GM12874 (cell line): Measurements from ENCODE around the gene HELZ2.

Experiments used
- TF ChIP-seq, protein P1 (sequence below): IDR thresholded peaks from 2 replicates; pipeline ENCODE4 v1.5.1; 2011; ENCODE audit warnings: low read depth, mild to moderate bottlenecking, control low read depth, low read length, moderate library complexity; ENCODE audit not compliant: insufficient read depth

The HELZ2 gene

DNA sequence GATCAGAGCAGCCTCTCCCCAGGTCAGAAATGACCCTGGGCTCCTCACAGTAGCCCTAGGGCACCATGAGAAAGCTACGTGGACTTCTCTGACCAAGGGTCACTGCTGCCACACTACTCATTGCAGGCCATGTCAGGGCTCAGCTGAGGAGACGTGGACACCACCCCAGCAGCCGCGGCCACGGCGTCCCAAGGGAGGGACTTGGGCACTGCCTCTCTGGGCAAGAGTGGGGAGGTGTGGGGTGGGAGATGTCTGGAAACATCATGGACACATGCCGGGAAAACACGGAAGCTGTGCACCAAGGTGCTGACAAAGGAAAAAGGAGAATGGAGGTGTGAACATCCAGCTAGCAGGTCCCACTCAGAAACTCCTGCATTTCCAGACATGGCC is 43.8 kb upstream of the HELZ2 start:
- TF ChIP-seq, protein P1, sequence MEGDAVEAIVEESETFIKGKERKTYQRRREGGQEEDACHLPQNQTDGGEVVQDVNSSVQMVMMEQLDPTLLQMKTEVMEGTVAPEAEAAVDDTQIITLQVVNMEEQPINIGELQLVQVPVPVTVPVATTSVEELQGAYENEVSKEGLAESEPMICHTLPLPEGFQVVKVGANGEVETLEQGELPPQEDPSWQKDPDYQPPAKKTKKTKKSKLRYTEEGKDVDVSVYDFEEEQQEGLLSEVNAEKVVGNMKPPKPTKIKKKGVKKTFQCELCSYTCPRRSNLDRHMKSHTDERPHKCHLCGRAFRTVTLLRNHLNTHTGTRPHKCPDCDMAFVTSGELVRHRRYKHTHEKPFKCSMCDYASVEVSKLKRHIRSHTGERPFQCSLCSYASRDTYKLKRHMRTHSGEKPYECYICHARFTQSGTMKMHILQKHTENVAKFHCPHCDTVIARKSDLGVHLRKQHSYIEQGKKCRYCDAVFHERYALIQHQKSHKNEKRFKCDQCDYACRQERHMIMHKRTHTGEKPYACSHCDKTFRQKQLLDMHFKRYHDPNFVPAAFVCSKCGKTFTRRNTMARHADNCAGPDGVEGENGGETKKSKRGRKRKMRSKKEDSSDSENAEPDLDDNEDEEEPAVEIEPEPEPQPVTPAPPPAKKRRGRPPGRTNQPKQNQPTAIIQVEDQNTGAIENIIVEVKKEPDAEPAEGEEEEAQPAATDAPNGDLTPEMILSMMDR, result no peak

DNA sequence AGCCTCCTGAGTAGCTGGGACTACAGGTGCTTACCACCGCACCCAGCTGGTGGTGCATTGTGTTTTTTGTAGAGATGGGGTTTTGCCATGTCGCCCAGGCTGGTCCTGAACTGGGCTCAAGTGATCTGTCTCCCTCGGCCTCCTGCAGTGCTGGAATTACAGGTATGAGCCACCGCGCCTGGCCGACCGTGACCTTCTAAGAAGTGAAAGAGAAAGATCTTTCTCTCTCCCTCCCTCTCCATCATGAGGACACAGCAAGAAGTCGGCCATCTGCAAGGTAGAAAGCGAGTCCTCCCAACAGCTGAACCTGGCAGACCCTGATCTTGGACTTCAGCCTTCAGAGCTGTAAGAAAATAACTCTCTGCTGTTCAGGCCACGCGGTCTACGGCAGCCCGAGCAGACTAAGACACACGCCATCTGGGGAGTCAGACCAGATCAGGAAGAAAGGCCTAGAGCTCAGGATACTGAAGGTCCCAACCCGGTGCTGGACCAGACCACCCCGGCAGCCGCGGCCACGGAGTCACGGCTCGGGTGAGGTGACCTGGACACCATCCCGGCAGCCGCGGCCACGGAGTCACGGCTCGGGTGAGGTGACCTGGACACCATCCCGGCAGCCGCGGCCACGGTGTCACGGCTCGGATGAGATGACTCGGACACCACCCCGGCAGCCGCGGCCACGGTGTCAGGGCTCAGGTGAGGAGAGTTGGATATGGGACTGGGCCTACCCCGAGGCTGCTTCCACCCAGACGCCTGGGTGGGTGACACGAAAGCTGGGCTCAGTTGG is 43.2 kb upstream of the HELZ2 start:
- TF ChIP-seq, protein P1, result no peak

DNA sequence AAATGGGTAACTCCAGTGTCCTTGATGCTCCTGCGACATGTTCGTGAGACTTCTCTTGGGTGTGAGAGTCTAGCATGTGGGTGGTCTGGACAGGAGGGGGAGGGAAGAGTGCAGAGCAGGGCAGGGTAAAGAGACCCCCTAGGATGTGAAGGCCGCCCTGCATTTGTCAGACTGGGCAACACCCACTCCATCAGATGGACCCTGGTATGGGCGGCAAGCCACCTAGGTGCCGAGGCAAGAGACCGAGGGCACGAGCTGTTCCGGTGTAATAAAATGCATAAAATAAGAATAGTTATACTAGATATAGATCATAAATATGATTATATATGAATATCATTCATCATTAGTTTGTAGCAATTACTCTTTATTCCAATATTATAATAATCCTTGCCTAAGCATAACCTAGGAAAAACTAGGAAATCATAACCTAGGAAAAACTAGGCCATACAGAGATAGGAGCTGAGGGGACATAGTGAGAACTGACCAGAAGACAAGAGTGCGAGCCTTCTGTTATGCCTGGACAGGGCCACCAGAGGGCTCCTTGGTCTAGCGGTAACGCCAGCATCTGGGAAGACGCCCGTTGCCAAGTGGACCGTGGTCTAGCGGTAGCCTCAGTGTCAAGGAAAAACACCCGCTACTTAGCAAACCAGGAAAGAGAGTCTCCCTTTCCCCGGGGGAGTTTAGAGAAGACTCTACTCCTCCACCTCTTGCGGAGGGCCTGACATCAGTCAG is 40.0 kb upstream of the HELZ2 start:
- TF ChIP-seq, protein P1, result peak; percentile 15; the same call in 1 of the 2 replicates

DNA sequence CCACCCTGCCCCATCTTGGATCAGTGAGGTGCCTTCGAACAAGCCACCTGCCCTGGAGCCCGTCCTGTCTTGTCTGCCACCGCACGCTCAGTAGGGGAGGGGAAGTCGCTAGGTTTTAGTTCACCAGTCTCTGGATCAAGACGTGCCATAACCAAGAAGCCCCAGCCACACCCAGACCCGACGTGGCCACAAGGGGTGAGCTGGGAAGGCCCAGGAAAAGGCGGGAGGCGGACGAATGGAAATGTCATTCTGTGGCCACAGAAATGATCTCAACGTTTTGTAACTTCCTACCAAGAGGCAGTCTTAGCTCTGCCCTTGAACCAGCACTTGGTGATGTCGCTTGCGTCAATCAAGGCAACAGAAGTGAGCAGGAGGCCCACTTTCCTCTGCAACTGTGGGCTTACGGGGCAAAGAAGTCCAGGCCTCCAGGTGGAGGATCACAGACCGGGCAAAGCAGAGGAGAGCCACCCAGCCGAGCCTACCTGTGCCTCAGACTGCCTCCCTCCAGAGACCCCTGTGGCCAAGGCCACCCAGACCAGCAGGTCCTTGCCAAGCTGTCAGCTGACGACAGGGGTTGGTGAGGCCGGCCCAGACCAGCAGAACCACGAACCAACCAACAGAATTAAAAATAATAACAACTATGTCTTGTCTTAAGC is 38.4 kb upstream of the HELZ2 start:
- TF ChIP-seq, protein P1, result no peak

DNA sequence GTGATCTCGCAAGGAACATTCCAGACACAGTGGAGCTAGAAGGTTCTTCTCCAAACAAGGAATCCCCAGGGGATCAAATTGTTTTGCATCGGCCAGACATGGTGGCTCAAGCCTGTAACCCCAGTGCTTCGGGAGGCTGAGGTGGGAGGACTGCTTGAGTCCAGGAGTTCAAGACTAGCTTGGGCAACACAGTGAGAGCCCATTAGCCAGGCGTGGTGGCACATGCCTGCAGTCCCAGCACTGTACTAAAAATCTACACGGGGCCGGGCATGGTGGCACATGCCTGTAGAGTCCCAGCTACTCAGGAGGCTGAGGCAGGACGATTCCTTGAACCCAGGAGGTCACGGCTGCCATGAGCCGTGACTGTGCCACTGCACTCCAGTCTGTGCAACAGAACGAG is 37.6 kb upstream of the HELZ2 start:
- TF ChIP-seq, protein P1, result no peak

DNA sequence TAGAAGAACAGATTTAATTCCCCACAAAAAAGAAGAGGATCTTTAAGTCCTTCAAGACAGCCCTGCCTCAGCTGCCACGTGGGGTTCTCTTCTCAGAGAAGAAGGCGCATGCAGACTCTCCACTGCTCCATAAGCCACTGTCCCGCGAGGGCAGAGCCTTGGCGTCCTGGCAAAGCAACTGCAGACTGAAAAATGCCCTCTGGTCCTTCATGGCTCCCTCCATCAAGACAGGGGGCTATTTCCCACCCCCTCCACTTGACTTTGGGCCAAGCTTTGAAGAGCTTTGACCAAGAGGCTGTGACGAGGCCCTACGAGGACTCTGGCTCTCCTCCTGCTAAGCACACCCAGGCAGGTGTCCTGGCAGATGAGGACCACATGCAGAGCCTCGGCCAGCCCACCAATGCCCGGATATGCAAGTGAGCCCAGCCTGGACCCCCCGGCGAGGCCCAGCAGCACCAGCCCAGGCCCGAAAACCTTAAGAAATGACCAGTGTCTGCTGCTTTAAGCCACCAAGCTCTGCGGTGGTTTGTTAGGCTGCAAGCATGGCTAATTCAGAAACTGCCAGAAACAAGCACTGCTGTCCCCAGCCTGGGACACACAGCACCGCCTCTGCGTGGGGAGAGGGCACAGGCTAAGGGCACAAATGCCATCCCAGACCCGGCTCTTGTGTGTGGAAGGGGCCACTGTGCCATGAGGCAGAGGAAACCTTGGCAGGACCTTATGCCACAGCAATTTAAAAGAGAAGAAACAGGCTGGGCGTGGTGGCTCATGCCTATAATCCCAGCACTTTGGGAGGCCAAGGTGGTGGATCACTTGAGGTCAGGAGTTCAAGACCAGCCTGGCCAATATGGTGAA is 36.8 kb upstream of the HELZ2 start:
- TF ChIP-seq, protein P1, result no peak
